Right lung (tissue), 5 donors: ENCODE measurements around the gene BRPF1. TPM values are rescaled to one million over a fixed set of nuclear protein-coding genes. Genes with fewer than 3 reads are reported as not detected.

Experiments
- DNase-seq, 2 donors: peaks; one replicate each; pipeline ENCODE4 v3.0.0-alpha.2; 2013
- polyA plus RNA-seq, 5 donors: library from polyadenylated mRNA; unstranded; fragments of 120-200 nt; gene quantifications; one replicate each; pipeline versions ENCODE4 v1.2.1 to v1.2.3, GENCODE V29; 2013; ENCODE audit warnings: inconsistent platforms in 1 of 5, low replicate concordance in 1 of 5; ENCODE audit not compliant: insufficient read length in 5 of 5, insufficient read depth in 1 of 5

BRPF1 gene
- polyA plus RNA-seq, 5 donors = 16.8 to 25.4 (median 18.5) TPM

DNA sequence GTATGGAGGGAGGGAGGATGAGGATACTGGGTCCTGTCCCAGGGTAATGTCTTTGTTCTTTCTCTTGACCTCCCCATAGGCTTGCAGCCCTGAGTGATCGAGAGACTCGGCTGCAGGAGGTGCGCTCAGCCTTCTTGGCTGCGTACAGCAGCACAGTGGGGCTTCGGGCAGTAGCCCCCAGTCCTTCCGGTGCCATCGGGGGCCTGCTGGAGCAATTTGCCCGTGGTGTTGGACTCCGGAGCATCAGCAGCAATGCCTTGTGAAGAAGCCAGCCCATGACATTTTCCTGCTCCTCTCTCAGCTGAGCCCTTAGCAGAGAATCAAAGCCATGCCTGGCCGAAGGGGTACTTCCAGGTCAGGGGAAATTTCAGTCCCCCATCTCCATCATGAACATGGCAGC, 29.8 kb upstream of the BRPF1 start:
- DNase-seq = no peak

DNA sequence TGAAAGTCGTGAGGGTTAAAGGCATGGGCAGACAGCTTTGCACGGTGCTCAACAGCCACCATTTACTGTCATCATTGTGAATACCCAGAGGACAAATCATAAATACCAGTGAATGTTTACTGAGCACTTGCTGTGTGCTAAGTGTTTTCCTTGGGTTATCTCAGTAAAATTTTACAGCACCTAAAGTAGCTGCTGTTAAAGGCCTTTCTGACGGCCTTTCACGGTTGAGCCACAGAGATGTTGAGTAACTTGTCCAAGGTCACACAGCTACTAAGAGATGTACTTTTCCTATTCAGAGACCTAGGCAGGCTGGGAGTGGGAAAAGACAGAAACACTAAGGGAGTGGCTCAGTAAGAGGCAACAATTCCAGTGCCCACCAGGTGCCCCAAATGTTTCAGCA, 28.3 kb upstream of the BRPF1 start:
- DNase-seq = no peak

DNA sequence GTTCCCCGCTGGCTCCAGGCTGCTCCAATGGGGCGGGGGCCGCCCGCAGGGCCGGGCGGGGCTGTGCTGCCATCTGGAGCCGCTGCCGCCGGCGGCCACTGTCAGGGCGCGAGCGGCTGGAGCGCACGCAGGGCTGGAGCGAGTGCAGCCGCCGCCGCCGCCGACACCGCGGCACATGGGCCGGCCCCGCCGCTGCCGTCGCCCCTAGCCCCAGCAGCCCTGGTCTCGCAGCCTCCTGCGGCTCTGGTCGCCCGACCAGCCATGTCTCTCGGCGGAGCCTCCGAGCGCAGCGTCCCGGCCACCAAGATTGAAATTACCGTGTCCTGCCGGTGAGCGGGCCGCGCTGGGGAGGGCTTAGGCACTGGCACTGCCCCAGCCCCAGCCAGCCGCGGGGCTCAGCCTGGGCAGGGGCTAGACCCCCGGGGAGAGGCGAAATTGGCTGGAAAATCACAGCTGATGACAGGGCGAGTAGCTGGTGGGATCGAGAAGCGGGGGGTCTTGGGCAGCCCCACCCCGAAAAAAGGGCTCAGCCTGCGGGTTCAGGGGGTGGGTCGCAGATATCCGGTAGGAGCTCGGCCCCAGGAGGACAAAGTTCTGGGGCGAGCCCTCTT, 27.7 kb upstream of the BRPF1 start, which contains the start of gene CPNE9:
TSS of gene CPNE9 (plus strand) at position 98 of the 611 bp plus-strand sequence. CDS start at position 262, 164 bp downstream.
- DNase-seq = no peak

DNA sequence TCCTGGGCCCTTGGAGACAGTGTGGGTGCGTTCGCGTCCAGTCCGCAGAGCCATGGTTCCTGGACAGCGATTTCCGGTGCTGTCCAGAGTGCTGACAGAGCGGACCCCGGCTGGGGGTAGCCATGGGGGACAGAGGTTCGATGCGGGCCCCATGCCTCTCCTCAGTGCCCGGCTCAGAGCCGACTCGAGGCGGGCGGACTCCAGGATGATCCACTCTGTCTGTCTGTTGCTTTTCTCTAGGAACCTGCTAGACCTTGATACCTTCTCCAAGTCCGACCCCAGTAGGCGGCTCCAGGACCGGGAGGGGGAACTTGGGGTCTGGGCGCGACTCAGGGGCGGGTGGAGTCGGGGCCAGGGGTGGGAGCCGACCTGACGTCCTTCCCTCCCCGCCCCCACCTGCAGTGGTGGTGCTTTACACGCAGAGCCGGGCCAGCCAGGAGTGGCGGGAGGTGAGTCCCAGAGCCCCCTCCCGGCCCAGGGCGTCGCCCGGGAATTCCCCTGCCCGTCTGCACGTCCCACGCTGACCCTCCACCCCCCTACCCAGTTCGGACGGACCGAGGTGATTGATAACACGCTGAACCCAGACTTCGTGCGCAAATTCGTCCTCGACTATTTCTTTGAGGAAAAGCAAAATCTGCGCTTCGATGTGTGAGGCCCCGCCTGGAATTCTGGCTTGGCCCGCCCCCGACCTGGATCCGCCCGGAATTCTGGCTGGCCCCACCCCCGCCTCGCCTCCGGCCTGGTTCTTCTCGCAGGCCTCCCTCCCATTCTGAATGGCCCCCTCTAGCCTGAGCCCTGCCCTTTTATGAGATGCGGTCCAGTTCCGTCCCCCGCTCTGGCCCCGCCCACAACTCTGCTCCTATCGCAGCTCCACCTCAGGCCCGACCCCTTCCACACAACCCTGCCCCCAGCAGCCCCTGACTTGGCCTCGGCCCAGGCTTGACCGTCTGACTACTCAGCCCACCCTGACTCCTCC, 26.9 kb upstream of the BRPF1 start:
- DNase-seq = peak; percentile 23 to 27

DNA sequence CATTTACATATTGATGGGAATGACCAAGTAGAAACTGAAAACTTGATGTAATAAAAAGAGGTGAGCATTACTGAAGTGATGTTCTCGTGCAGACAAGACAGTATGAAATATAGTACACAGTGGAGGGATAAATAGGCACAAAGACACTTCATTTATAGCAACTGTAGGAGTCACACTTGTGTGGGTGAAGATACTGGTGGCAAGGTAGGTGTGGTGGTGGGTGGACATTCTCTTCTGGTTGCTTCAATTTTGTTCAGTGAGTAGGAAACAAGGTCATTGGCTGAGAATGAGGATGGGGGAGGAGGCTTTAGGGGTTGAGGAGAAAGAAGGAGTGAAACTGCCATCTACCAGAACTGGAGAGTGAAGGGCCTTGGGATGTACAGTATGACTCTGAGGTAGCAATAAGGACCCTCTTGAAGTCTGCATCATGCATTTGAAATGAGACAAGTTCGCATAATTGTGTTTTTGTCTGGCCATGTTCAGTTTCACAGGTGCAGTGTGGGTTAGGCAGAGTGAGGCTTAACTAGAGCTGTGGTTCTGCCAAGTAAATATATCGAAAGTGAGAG, 21.3 kb upstream of the BRPF1 start:
- no peak for DNase-seq

DNA sequence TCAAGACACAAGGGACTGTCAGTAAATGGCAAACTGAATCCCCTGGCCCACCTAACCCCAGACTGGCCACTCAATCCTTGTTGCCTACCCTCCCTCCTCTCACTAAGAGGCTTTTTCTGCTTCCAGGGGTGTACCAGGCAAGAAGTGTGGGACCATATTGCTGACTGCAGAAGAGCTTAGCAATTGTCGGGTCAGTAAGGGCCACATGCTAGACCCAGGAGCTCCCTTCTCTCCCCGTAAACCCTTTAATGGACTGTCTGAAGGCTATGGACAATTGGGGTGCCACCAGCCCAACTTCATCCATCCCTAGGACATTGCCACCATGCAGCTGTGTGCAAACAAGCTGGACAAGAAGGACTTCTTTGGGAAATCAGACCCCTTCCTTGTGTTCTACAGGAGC, 19.1 kb upstream of the BRPF1 start:
- DNase-seq = no peak

DNA sequence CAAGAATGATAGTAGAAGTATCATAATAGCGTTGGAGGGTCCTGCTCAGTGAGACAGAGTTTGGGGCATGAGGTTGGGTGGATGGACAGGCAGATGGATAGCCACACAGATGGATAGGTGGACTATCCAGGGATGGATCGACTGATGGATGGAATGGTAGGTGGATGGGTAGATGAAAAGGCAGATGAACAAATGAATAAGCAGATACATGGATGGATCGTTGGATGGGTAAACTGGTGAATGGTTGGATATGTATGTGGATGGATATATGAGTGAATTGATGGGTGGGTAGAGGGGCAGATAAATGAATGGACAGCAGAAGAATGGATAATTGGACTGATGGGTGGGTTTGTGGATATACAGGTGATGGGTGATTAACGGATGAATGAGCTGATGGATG, 18.4 kb upstream of the BRPF1 start:
- DNase-seq = no peak

DNA sequence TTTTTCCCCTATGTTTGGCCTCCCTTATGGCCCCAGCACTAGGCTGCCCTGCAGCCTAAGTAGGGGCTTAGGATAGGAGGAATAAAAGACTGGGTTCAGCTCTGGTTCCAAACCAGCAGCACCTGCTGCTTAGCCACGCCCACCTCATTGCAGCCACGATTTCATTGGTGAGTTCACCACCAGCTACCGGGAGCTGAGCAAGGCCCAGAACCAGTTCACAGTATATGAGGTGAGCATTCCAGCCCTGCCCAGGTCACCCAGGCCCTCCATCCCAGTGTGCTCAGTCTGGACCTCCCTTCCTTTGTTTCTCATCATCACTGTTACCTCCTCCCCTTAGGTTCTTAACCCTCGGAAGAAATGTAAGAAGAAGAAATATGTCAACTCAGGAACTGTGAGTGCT, 16.4 kb upstream of the BRPF1 start:
- no peak for DNase-seq

DNA sequence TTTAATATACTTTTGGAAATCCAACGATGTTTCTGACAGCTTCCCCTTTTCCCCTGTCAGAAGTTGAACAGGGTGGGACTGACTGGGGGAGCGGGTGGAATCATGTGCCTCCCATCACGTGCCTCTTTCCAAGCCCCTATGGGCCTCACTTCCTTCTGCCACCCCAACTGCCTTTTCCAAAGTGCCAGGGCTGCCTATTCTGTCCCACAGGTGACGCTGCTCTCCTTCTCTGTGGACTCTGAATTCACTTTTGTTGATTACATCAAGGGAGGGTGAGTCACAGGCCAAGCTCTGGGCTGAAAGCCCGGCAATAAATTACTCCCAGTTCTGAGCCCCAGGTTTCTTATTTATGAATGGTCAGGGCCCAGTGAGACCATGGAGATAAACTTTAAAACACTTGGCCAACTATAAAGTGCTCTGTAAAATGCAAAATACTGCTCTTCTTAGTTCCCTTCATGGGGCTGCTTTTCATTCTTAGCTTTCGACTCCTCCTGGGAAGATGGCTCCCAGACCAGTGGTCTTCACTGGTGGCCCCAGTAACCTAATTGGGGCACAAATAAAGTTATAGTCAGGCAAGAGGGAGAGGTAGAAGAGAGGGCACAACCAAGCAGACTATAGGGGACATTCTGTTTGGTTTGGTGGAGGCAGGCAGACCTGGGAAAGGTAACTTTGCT, 15.6 kb upstream of the BRPF1 start:
- no peak for DNase-seq

DNA sequence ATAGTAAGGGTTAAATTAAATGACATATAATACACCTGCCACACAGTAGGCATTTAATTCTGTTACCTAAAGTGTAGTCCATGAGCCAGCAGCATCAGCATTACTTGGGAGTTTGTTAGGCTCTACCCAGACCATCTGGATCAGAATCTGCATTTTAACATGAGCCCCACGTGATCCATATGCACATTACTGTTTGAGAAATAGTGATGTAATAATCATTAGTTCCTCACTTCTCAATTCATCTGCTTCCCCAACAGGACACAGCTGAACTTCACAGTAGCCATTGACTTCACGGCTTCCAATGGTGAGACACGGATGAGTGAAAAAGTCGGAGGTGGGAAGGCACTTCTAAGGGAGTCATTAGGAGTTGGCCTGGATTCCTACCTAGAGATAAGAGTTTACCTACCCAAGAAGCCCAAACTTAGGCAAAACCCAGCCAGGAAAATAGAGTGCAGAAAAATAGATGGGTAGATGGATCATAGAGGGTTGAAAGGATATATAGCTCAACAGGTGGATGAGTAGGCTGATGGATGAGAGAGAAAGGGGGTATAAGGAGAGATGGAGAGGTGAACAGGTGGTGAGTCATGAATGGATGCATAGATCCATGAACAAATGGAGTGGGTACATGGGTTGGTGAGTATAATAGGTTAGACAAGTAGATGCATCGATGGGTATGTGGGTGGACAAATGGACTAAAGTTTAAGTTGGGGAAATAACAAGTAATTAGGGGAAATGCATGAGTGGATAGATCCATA, 14.6 kb upstream of the BRPF1 start:
- DNase-seq = no peak

DNA sequence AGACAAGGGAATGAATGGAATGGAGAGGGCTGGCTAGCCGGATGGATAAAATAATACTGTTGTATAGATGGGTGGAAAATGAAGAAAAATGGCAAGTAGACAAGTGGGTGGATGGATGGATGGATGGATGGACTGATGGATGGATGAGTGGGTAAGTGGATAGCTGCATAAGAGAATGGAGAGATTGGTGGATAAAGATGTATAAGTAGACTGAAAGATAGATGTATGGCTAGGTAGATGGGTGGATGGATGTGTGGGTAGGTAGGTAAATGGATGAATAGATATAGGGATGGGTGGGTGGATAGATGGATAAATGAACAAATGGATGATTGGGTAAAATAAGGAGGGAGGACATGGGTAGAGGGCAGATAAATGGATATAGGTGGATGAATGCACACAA, 14.0 kb upstream of the BRPF1 start:
- DNase-seq = no peak

DNA sequence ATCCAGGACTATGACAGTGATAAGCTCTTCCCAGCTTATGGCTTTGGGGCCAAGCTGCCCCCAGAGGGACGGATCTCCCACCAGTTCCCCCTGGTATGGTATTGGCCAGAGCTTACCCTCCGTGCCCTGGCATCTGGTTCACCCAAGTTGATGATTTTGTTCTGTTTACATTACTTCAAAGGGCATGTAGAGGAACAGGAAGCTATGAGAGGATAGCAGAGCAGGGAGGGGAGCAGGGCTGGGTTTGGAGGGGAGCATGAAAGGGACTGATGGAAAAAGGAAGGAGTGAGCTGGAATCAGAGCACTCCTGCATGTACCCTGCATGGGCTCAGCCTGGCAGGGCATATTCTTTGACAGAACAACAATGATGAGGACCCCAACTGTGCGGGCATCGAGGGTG, 13.4 kb upstream of the BRPF1 start:
- no peak for DNase-seq

DNA sequence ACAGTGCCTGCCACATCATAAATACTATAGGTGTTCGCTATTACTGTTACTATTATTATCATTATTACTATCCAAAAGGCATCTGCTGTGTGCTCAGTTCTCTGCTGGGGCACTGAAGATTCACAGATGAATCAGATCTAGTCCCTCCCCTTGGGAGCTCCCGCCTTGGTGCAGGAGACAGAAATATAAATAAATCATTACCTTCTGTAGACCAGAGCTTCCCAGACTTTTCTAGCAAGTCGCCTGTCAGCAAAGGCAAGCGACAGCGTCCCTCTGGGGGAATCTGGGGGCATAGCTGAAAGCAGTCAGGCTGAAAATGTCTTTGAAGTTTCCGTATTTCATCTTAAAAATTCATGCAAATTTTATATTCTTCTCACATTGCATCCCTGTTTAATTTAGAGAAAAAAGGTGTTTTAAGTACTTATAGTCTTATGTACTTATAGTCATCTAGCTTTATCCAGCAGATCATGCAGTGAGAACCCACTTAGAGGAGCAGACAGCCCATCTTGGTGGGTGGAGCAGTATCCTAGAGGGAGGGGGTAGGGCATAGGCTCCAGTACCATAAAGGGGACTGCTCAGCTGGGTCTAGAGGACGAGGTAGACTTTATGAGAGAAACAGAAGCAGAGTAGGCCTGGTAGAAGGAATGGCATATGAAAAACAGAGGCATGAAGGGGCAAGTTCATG, 10.4 kb upstream of the BRPF1 start:
- DNase-seq = no peak

DNA sequence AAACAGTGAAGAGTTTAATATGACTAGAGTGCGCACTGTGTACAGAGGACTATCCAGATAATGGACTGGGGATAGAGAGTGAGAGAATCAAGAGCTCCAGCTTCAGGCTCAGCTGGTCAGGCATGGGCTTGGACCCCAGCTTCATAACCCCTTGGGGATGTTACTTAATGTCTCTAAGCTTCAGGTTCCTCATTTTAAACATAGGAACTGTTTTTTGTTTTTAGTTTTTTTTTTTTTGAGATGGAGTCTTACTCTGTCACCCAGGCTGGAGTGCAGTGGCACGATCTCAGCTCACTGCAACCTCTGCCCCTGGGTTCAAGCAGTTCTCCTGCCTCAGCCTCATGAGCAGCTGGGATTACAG, 9.9 kb upstream of the BRPF1 start:
- DNase-seq = no peak

DNA sequence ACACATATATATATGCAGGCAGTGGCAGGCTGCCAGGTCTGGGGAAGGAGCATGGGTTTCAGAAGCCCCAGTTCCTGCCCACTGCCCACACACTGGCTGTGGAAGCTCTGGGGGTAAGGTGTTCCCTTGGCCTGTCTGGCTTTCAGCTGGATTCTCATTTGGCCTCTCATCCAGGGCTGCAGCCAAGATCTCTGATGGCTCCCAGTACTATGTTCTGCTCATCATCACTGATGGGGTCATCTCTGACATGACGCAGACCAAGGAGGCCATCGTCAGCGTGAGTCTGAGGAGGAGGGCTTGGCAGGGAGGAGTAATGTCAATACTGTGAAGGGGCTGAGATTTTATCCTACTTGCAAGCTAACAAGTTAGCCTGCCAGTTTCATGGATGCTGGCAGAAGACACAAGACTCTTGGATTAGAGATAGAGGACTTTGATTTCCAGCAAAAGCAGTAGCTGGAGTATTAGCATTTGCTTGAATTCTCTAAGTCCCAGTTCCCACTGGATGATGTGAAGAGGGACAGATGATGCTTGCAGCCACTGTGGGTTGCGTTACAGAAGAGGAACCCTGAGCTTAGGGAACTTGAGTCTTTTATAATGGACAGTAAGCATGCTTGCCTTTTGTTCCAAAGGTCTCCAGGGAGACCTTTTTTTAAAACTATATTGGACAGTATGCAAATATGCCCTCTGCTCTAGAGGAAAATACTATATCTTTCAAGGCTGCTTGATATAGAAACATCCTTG, 5.6 kb upstream of the BRPF1 start:
- no peak for DNase-seq

DNA sequence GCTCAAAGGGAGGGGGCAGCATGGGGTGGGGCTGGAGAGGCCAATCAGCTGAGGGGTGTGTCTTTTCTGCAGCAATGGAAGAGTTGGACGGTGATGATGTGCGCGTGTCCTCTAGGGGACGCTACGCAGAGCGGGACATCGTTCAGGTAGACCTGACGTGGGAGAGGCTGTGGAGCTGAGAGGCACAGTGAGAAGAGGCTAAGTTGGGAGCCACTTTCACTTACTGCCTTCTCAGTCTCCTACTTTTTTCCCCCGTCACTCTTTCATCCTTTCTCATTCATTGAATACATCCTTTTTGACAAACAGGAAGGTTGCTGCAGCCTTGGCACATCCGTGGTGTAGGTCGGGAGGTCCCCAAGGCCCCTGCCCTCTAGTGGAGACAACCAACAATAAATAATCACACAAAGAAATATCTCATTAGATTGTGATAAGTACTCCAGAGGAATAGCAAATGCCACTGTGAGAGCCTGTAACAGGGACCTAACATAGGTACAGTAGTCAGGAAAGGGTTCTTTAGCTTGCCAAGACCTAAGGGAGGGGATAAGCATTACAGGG, 4.4 kb upstream of the BRPF1 start:
- DNase-seq = no peak

DNA sequence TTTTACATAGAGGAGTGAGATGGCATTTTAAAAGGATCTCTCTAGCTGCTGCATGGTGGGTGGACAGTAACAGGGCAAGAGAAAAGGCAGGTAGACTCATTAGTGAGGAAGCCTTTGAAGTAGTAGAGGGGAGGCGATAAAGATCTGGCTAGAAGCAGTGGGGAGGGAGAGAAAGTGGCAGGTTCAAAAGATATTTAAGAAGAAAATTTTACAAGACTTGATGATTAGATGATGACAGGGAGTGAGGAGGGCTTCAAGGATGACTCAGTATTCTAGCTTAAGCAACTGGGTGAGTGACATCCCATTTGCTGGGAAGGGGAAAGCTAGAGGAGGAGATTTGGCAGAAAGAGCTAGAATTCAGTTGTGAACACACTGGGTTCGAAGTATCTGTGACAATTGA, 3.8 kb upstream of the BRPF1 start:
- no peak for DNase-seq

DNA sequence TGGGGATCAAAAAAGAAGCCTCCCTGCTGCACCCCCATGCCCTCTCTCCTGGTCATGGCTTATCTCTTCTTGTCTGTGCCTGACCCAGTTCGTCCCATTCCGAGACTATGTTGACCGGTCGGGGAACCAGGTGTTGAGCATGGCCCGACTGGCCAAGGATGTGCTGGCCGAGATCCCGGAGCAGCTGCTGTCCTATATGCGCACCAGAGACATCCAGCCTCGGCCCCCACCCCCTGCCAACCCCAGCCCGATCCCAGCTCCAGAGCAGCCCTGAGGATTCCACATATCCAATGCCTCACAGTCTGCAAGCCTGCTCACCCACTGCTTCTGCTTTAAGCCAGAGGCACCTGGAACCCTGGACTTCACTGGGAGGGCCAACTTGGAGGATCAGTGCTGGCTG, 2.1 kb upstream of the BRPF1 start:
- no peak for DNase-seq

DNA sequence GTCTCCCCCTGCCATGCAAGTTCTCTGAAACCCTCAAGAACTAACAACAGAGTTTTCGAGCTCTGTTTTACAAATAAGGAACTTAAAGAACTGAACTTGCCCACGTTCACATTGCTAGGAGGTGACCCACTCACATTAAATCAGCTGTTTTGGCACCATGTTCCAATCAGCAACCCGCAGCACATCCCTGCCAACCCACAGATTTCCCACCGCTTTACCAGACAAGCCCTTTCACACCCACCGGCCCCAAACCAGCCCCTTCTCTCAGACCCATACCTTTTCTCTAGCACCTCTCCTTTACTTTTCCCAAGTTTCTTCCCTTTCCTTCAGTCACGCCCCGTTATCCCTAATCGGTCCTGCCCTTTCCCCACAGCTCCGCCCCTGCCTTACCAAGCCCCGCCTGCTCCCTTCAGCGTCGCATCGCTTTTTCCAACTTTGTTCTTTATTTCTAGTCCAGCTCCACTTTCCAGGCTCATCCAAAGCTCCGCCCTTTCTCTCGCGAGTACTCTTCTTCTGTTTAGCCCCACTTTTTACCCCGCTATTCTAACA, 804 bp upstream of the BRPF1 start:
- DNase-seq = no peak
